Fibroblast of the conjunctiva (primary cell): Measurements from ENCODE around the gene MAPKAP1.
A peak's percentile ranks its signal among the peaks of the same experiment; 100 is the strongest.

Source experiments
- DNase-seq: peaks from one replicate; pipeline ENCODE4 v3.0.0-alpha.2; 2010; ENCODE audit warnings: low read depth

Gene MAPKAP1

GRCh38 chr9:125642311-125642710 is 64.7 kb downstream of the MAPKAP1 start:
- no peak for DNase-seq

GRCh38 chr9:125639057-125639456 is 68.0 kb downstream of the MAPKAP1 start:
- no peak for DNase-seq

- DNase-seq, result no peak
Observed at GRCh38 chr9:125638239-125639045, 68.6 kb downstream of the MAPKAP1 start.

GRCh38 chr9:125637241-125637640 is 69.8 kb downstream of the MAPKAP1 start:
- no peak for DNase-seq

GRCh38 chr9:125635888-125636287 is 71.1 kb downstream of the MAPKAP1 start:
- DNase-seq, result no peak

- DNase-seq, result no peak
Observed at GRCh38 chr9:125634040-125634717, 72.8 kb downstream of the MAPKAP1 start.

- DNase-seq, result no peak
Observed at GRCh38 chr9:125633116-125633745, 73.8 kb downstream of the MAPKAP1 start.

GRCh38 chr9:125632321-125633115 is 74.5 kb downstream of the MAPKAP1 start:
- DNase-seq, result no peak

- peak; percentile 41 for DNase-seq
Observed at GRCh38 chr9:125631391-125632085, 75.5 kb downstream of the MAPKAP1 start.

GRCh38 chr9:125630436-125630835 is 76.6 kb downstream of the MAPKAP1 start:
- DNase-seq, result no peak

GRCh38 chr9:125629446-125629845 is 77.6 kb downstream of the MAPKAP1 start:
- DNase-seq, result no peak

GRCh38 chr9:125626187-125626586 is 80.8 kb downstream of the MAPKAP1 start:
- DNase-seq, result no peak

- DNase-seq, result no peak
Observed at GRCh38 chr9:125621170-125621569, 85.8 kb downstream of the MAPKAP1 start.

- DNase-seq, result no peak
Observed at GRCh38 chr9:125620216-125620615, 86.8 kb downstream of the MAPKAP1 start.

- no peak for DNase-seq
Observed at GRCh38 chr9:125617087-125617486, 89.9 kb downstream of the MAPKAP1 start.

- DNase-seq, result no peak
Observed at GRCh38 chr9:125613141-125613540, 93.9 kb downstream of the MAPKAP1 start.

- DNase-seq, result no peak
Observed at GRCh38 chr9:125612616-125613015, 94.4 kb downstream of the MAPKAP1 start.

- no peak for DNase-seq
Observed at GRCh38 chr9:125611121-125611765, 95.8 kb downstream of the MAPKAP1 start.

- DNase-seq, result no peak
Observed at GRCh38 chr9:125609744-125610143, 97.3 kb downstream of the MAPKAP1 start.

GRCh38 chr9:125608489-125609224 is 98.4 kb downstream of the MAPKAP1 start:
- DNase-seq, result no peak
